Measurements from ENCODE around the gene ETFA.
"Not testable (repeated sequence)": the region's sequence is repeated elsewhere in the genome, so short reads cannot be mapped to it uniquely, and the experiment has no call there.

The ETFA gene

GRCh38 chr15:76312540-76313174 lies 1.4 kb upstream of the ETFA start:
- no peaks in the 10 kb centered on the region for H3K9me3 ChIP-seq (ENCODE audit: control insufficient read depth, insufficient read depth, low read length)
- H3K36me3 ChIP-seq (ENCODE audit: control insufficient read depth, insufficient read depth, low read length), result no peaks in the 10 kb centered on the region
- peaks cover 12% of the 10 kb centered on the region for H3K4me1 ChIP-seq (ENCODE audit: control insufficient read depth, insufficient read depth, low read length)
- peaks cover 12% of the 10 kb centered on the region for H3K27me3 ChIP-seq (ENCODE audit: control insufficient read depth, insufficient read depth, low read length)
- H3K4me3 ChIP-seq (ENCODE audit: low read depth, low read length), result no peak overlapping the region
- H3K9ac ChIP-seq (ENCODE audit: low read depth, low read length), result no peak overlapping the region

DNA sequence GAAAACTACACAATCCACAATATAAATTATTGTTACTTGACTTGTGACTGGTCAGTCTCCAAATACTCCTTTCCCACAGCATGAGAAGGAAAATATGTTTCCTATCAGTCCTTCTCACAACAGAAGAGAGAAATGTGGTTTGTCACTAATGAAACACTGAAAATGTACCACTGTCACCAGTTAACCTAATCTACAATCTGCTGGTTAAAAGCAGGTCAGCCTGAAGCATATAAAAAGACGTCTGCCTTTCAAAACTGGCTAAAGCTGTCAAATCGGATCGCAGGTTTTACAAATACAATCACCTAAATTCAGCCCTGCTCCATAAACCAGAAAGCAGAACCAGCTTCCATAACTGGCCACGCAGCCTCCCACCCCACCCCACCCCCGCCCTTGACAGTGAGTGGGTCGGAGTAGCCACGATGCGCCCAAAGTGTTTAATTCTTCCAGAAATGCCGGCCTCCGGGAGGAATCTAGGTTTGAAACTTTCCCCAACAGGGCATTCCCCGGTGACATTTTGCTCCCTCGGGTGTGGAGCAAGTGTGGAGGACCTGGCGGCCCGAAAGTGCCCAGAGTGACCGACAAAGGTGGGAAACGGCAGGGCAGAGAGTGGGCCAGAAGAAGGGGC lies 682 bp downstream of the ETFA start:
- Histone ChIP-seq H3K9ac (ENCODE audit: low read depth, low read length) (peak overlapping the region; percentile 73), H3K9me3 (ENCODE audit: control insufficient read depth, insufficient read depth, low read length) (no peaks in the 10 kb centered on the region), H3K4me1 (ENCODE audit: control insufficient read depth, insufficient read depth, low read length) (peaks cover 12% of the 10 kb centered on the region), H3K27me3 (ENCODE audit: control insufficient read depth, insufficient read depth, low read length) (peaks cover 11% of the 10 kb centered on the region), H3K4me3 (ENCODE audit: low read depth, low read length) (peak overlapping the region; percentile 80), H3K36me3 (ENCODE audit: control insufficient read depth, insufficient read depth, low read length) (no peaks in the 10 kb centered on the region)

- H3K4me1 ChIP-seq (ENCODE audit: control insufficient read depth, insufficient read depth, low read length), result peaks cover 12% of the 10 kb centered on the region
- peak overlapping the region; percentile 80 for H3K4me3 ChIP-seq (ENCODE audit: low read depth, low read length)
- no peak overlapping the region for H3K9ac ChIP-seq (ENCODE audit: low read depth, low read length)
- peaks cover 11% of the 10 kb centered on the region for H3K27me3 ChIP-seq (ENCODE audit: control insufficient read depth, insufficient read depth, low read length)
- no peaks in the 10 kb centered on the region for H3K9me3 ChIP-seq (ENCODE audit: control insufficient read depth, insufficient read depth, low read length)
- no peaks in the 10 kb centered on the region for H3K36me3 ChIP-seq (ENCODE audit: control insufficient read depth, insufficient read depth, low read length)
These were observed 1.5 kb downstream of the ETFA start for GRCh38 chr15:76309601-76310330.

DNA sequence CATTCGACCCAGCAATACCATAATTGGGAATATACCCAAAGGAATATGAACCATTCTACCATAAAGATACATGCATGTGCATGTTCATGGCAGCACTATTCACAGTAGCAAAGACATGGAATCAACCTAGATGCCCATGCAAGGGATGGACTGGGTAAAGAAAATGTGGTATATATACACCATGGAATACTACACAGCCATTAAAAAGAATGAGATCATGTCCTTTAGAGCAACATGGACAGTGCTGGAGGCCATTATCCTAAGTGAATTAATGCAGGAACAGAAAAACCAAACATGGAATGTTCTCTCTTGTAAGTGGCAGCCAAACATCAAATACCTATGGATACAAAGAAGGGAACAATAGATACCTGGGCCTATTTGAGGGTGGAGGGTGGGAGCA lies 7.4 kb downstream of the ETFA start:
- H3K36me3 ChIP-seq (ENCODE audit: control insufficient read depth, insufficient read depth, low read length), result no peaks in the 10 kb centered on the region
- no peak overlapping the region for H3K9ac ChIP-seq (ENCODE audit: low read depth, low read length)
- no peaks in the 10 kb centered on the region for H3K27me3 ChIP-seq (ENCODE audit: control insufficient read depth, insufficient read depth, low read length)
- no peaks in the 10 kb centered on the region for H3K4me1 ChIP-seq (ENCODE audit: control insufficient read depth, insufficient read depth, low read length)
- no peaks in the 10 kb centered on the region for H3K9me3 ChIP-seq (ENCODE audit: control insufficient read depth, insufficient read depth, low read length)
- no peak overlapping the region for H3K4me3 ChIP-seq (ENCODE audit: low read depth, low read length)

DNA sequence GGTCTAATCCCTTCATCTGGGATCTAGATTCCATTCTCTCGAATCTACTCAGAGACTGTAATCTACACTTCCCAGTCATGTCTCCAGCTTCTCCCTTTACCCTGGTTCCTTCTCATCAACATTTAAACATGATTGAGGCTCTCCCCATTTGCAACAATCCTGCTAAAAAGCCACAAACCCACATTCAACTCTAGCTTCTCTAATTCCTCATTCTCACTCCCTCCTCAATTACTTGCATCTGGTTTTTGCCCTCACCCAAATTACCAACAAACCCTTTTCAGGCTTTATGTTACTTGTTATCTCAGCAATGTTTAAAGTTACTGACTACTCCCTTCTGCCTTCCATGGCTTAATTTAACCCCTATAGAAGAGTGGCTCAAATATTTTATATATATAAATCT lies 11.5 kb downstream of the ETFA start:
- no peaks in the 10 kb centered on the region for H3K9me3 ChIP-seq (ENCODE audit: control insufficient read depth, insufficient read depth, low read length)
- no peaks in the 10 kb centered on the region for H3K4me1 ChIP-seq (ENCODE audit: control insufficient read depth, insufficient read depth, low read length)

DNA sequence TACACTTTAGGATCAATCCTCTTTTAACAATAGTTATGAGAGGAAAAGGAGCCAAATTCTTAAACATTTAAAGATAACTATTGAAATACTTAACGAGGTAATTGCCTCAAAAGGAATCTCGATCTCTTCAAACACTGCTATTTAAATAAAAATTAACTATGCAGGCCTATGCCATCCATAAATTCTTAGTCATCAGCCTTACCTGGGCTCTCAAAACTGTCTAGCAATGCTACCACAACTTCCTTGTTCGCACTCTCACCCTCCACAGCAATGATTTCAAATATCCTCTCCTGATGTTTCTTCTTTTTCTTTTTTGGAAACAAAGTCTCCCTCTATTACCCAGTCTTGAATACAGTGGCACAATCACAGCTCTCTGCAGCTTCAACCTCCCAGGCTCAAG lies 12.3 kb downstream of the ETFA start:
- Histone ChIP-seq H3K4me1 (ENCODE audit: control insufficient read depth, insufficient read depth, low read length) (no peaks in the 10 kb centered on the region), H3K9me3 (ENCODE audit: control insufficient read depth, insufficient read depth, low read length) (no peaks in the 10 kb centered on the region), H3K27me3 (ENCODE audit: control insufficient read depth, insufficient read depth, low read length) (no peaks in the 10 kb centered on the region), H3K4me3 (ENCODE audit: low read depth, low read length) (no peak overlapping the region), H3K36me3 (ENCODE audit: control insufficient read depth, insufficient read depth, low read length) (no peaks in the 10 kb centered on the region), H3K9ac (ENCODE audit: low read depth, low read length) (no peak overlapping the region)

More for the DNA sequence above, 11.5 kb downstream of the ETFA start:
- Histone ChIP-seq H3K9ac (ENCODE audit: low read depth, low read length) (no peak overlapping the region), H3K36me3 (ENCODE audit: control insufficient read depth, insufficient read depth, low read length) (no peaks in the 10 kb centered on the region), H3K4me3 (ENCODE audit: low read depth, low read length) (no peak overlapping the region), H3K27me3 (ENCODE audit: control insufficient read depth, insufficient read depth, low read length) (no peaks in the 10 kb centered on the region)

GRCh38 chr15:76297951-76298350 lies 13.3 kb downstream of the ETFA start:
- H3K4me3 ChIP-seq (ENCODE audit: low read depth, low read length); H3K9ac ChIP-seq (ENCODE audit: low read depth, low read length); H3K4me1 ChIP-seq (ENCODE audit: control insufficient read depth, insufficient read depth, low read length); H3K36me3 ChIP-seq (ENCODE audit: control insufficient read depth, insufficient read depth, low read length); H3K27me3 ChIP-seq (ENCODE audit: control insufficient read depth, insufficient read depth, low read length); H3K9me3 ChIP-seq (ENCODE audit: control insufficient read depth, insufficient read depth, low read length): not testable (repeated sequence)

- no peaks in the 10 kb centered on the region for H3K4me1 ChIP-seq (ENCODE audit: control insufficient read depth, insufficient read depth, low read length)
- no peak overlapping the region for H3K9ac ChIP-seq (ENCODE audit: low read depth, low read length)
- H3K9me3 ChIP-seq (ENCODE audit: control insufficient read depth, insufficient read depth, low read length), result no peaks in the 10 kb centered on the region
- H3K4me3 ChIP-seq (ENCODE audit: low read depth, low read length), result no peak overlapping the region
- no peaks in the 10 kb centered on the region for H3K27me3 ChIP-seq (ENCODE audit: control insufficient read depth, insufficient read depth, low read length)
- H3K36me3 ChIP-seq (ENCODE audit: control insufficient read depth, insufficient read depth, low read length), result no peaks in the 10 kb centered on the region
These were observed 14.4 kb downstream of the ETFA start for GRCh38 chr15:76296849-76297248.

DNA sequence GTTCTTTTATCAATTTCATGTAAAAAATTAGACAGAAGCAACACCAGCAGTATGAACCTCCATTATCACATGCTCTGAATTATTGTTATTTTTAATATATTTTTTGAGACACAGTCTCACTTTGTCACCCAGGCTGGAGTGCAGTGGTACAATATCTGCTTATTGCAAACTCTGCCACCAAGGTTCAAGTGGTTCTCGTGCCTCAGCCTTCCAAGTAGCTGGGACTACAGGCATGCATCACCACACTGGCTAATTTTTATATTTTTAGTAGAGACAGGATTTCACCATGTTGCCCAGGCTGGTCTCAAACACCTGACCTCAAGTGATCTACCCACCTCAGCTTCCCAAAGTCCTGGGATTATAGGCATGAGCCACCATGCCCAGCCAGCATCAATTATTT lies 16.8 kb downstream of the ETFA start:
- H3K4me1 ChIP-seq (ENCODE audit: control insufficient read depth, insufficient read depth, low read length); H3K36me3 ChIP-seq (ENCODE audit: control insufficient read depth, insufficient read depth, low read length); H3K9me3 ChIP-seq (ENCODE audit: control insufficient read depth, insufficient read depth, low read length); H3K4me3 ChIP-seq (ENCODE audit: low read depth, low read length); H3K27me3 ChIP-seq (ENCODE audit: control insufficient read depth, insufficient read depth, low read length); H3K9ac ChIP-seq (ENCODE audit: low read depth, low read length): not testable (repeated sequence)

- no peaks in the 10 kb centered on the region for H3K36me3 ChIP-seq (ENCODE audit: control insufficient read depth, insufficient read depth, low read length)
- H3K4me1 ChIP-seq (ENCODE audit: control insufficient read depth, insufficient read depth, low read length), result no peaks in the 10 kb centered on the region
- no peaks in the 10 kb centered on the region for H3K9me3 ChIP-seq (ENCODE audit: control insufficient read depth, insufficient read depth, low read length)
- H3K9ac ChIP-seq (ENCODE audit: low read depth, low read length), result no peak overlapping the region
- no peak overlapping the region for H3K4me3 ChIP-seq (ENCODE audit: low read depth, low read length)
- no peaks in the 10 kb centered on the region for H3K27me3 ChIP-seq (ENCODE audit: control insufficient read depth, insufficient read depth, low read length)
These were observed 17.9 kb downstream of the ETFA start for GRCh38 chr15:76293361-76293760.

GRCh38 chr15:76289582-76289981 lies 21.7 kb downstream of the ETFA start:
- Histone ChIP-seq H3K9me3 (ENCODE audit: control insufficient read depth, insufficient read depth, low read length) (no peaks in the 10 kb centered on the region), H3K36me3 (ENCODE audit: control insufficient read depth, insufficient read depth, low read length) (no peaks in the 10 kb centered on the region), H3K4me3 (ENCODE audit: low read depth, low read length) (no peak overlapping the region), H3K4me1 (ENCODE audit: control insufficient read depth, insufficient read depth, low read length) (no peaks in the 10 kb centered on the region), H3K27me3 (ENCODE audit: control insufficient read depth, insufficient read depth, low read length) (no peaks in the 10 kb centered on the region), H3K9ac (ENCODE audit: low read depth, low read length) (no peak overlapping the region)

- no peaks in the 10 kb centered on the region for H3K4me1 ChIP-seq (ENCODE audit: control insufficient read depth, insufficient read depth, low read length)
- H3K9ac ChIP-seq (ENCODE audit: low read depth, low read length), result no peak overlapping the region
- H3K9me3 ChIP-seq (ENCODE audit: control insufficient read depth, insufficient read depth, low read length), result no peaks in the 10 kb centered on the region
- no peaks in the 10 kb centered on the region for H3K27me3 ChIP-seq (ENCODE audit: control insufficient read depth, insufficient read depth, low read length)
- H3K36me3 ChIP-seq (ENCODE audit: control insufficient read depth, insufficient read depth, low read length), result peaks cover 2% of the 10 kb centered on the region
- H3K4me3 ChIP-seq (ENCODE audit: low read depth, low read length), result no peak overlapping the region
These were observed 24.9 kb downstream of the ETFA start for GRCh38 chr15:76286271-76286879.
